ENCODE measurements around the gene SNRPA.

The SNRPA gene

GRCh38 chr19:40716482-40717324 lies 34.3 kb upstream of the SNRPA start, which contains the start of the genes COQ8B and ITPKC (continued):
- TF ChIP-seq ZNF707 (tag by site-specific recombination; IDR thresholded peaks at IDR 0.05) (no peak), ZSCAN4 (tag by site-specific recombination; IDR thresholded peaks at IDR 0.05) (peak; percentile 6; the same call in 1 of the 2 replicates), ZNF211 (tag by site-specific recombination; IDR thresholded peaks at IDR 0.05; ENCODE audit: low read depth) (no peak), ZBTB7A (tag by site-specific recombination; IDR thresholded peaks at IDR 0.05; ENCODE audit: low read depth) (no peak; the same call in 1 of the 2 replicates), PBX3 (CRISPR knock-in tag; IDR thresholded peaks at IDR 0.05) (no peak), IKZF3 (tag by site-specific recombination; IDR thresholded peaks at IDR 0.05) (0 out of 2 replicates have a peak, but pooled peaks have one; percentile 16)
- TF ChIP-seq, protein P1, sequence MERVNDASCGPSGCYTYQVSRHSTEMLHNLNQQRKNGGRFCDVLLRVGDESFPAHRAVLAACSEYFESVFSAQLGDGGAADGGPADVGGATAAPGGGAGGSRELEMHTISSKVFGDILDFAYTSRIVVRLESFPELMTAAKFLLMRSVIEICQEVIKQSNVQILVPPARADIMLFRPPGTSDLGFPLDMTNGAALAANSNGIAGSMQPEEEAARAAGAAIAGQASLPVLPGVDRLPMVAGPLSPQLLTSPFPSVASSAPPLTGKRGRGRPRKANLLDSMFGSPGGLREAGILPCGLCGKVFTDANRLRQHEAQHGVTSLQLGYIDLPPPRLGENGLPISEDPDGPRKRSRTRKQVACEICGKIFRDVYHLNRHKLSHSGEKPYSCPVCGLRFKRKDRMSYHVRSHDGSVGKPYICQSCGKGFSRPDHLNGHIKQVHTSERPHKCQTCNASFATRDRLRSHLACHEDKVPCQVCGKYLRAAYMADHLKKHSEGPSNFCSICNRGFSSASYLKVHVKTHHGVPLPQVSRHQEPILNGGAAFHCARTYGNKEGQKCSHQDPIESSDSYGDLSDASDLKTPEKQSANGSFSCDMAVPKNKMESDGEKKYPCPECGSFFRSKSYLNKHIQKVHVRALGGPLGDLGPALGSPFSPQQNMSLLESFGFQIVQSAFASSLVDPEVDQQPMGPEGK (tag by site-specific recombination; IDR thresholded peaks at IDR 0.05), result peak; percentile 98
- TF ChIP-seq, protein P2, sequence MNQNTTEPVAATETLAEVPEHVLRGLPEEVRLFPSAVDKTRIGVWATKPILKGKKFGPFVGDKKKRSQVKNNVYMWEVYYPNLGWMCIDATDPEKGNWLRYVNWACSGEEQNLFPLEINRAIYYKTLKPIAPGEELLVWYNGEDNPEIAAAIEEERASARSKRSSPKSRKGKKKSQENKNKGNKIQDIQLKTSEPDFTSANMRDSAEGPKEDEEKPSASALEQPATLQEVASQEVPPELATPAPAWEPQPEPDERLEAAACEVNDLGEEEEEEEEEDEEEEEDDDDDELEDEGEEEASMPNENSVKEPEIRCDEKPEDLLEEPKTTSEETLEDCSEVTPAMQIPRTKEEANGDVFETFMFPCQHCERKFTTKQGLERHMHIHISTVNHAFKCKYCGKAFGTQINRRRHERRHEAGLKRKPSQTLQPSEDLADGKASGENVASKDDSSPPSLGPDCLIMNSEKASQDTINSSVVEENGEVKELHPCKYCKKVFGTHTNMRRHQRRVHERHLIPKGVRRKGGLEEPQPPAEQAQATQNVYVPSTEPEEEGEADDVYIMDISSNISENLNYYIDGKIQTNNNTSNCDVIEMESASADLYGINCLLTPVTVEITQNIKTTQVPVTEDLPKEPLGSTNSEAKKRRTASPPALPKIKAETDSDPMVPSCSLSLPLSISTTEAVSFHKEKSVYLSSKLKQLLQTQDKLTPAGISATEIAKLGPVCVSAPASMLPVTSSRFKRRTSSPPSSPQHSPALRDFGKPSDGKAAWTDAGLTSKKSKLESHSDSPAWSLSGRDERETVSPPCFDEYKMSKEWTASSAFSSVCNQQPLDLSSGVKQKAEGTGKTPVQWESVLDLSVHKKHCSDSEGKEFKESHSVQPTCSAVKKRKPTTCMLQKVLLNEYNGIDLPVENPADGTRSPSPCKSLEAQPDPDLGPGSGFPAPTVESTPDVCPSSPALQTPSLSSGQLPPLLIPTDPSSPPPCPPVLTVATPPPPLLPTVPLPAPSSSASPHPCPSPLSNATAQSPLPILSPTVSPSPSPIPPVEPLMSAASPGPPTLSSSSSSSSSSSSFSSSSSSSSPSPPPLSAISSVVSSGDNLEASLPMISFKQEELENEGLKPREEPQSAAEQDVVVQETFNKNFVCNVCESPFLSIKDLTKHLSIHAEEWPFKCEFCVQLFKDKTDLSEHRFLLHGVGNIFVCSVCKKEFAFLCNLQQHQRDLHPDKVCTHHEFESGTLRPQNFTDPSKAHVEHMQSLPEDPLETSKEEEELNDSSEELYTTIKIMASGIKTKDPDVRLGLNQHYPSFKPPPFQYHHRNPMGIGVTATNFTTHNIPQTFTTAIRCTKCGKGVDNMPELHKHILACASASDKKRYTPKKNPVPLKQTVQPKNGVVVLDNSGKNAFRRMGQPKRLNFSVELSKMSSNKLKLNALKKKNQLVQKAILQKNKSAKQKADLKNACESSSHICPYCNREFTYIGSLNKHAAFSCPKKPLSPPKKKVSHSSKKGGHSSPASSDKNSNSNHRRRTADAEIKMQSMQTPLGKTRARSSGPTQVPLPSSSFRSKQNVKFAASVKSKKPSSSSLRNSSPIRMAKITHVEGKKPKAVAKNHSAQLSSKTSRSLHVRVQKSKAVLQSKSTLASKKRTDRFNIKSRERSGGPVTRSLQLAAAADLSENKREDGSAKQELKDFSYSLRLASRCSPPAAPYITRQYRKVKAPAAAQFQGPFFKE (tag by site-specific recombination; IDR thresholded peaks at IDR 0.05; ENCODE audit: borderline replicate concordance), result no peak

GRCh38 chr19:40717325-40717879 lies 33.6 kb upstream of the SNRPA start:
- peak overlapping the region; percentile 86 for H3K27ac ChIP-seq (ENCODE audit: extremely low read depth, low read depth, low read length)
- H3K4me1 ChIP-seq (ENCODE audit: control insufficient read depth, insufficient read depth, low read length), result peaks cover 47% of the 10 kb centered on the region
- peaks cover 22 to 42% of the 10 kb centered on the region in 2 experiments for H3K36me3 ChIP-seq (ENCODE audit: control insufficient read depth in 2 of 2, insufficient read depth in 1 of 2, low read length in 2 of 2)
- peak overlapping the region; percentile 60 for H3K4me3 ChIP-seq (ENCODE audit: low read depth, low read length)
- no peaks in the 10 kb centered on the region for H3K9me3 ChIP-seq (ENCODE audit: control insufficient read depth, insufficient read depth, low read depth, low read length)
- POLR2A ChIA-PET, result interaction anchor here (0.5 to 2.4 kb wide), 27 partner anchors 9 to 1282 kb away, joined by 3 to 49 read pairs (median 6); partner anchors contain the start of genes ACTMAP, HNRNPUL1, NUMBL and RAB4B
- CTCF ChIA-PET, result interaction anchor here (0.5 to 1.4 kb wide), 6 partner anchors 19 to 194 kb away, joined by 3 to 8 read pairs (median 4); partner anchors contain the start of gene EGLN2
- TF ChIP-seq ZNF48 (tag by site-specific recombination; IDR thresholded peaks at IDR 0.05) (no peak), ZNF223 (tag by site-specific recombination; IDR thresholded peaks at IDR 0.05) (no peak), ZNF626 (tag by site-specific recombination; IDR thresholded peaks at IDR 0.05) (no peak), TCF7L2 (IDR thresholded peaks at IDR 0.05; ENCODE audit: borderline replicate concordance, low read depth, low read length) (no peak), BCL11A (tag by site-specific recombination; IDR thresholded peaks at IDR 0.05; ENCODE audit: low read depth) (peak; percentile 87), ZNF16 (tag by site-specific recombination; IDR thresholded peaks at IDR 0.05; ENCODE audit: low read depth) (no peak), KLF9 (tag by site-specific recombination; IDR thresholded peaks at IDR 0.05; ENCODE audit: low read depth) (no peak), HIC1 (tag by site-specific recombination; IDR thresholded peaks at IDR 0.05) (no peak), ZSCAN30 (tag by site-specific recombination; IDR thresholded peaks at IDR 0.05) (peak; percentile 100; the same call in 1 of the 2 replicates), ZIC2 (tag by site-specific recombination; IDR thresholded peaks at IDR 0.05) (no peak), ZNF335 (tag by site-specific recombination; conservative IDR thresholded peaks at IDR 0.05) (peak; percentile 98), FEZF1 (tag by site-specific recombination; IDR thresholded peaks at IDR 0.05) (no peak)
